ENCODE results near the gene CTH. TPM values are rescaled to one million over a fixed set of nuclear protein-coding genes. Genes with fewer than 3 reads are reported as not detected.

CTH gene
- polyA plus RNA-seq, 3 donors, result 0.16 to 1.5 (median 0.28) TPM

GRCh38 chr1:70383483-70383882 lies 27.6 kb upstream of the CTH start:
- Histone ChIP-seq H2AFZ (ENCODE audit: insufficient read depth, low read depth, low read length, poor library complexity, severe bottlenecking) (no peak overlapping the region), H3K9ac (ENCODE audit: insufficient read depth, low read length, poor library complexity, severe bottlenecking) (no peak overlapping the region), H4K20me1 (ENCODE audit: insufficient read depth, low read length) (no peaks in the 10 kb centered on the region), H3K4me3 (replicated peaks in 1 of 3; ENCODE audit: low read depth in 2 of 3, low read length in 3 of 3) (no peak overlapping the region), H3K27ac (ENCODE audit: low read depth in 1 of 2, low read length in 2 of 2) (no peak overlapping the region), H3K4me1 (ENCODE audit: control insufficient read depth in 1 of 2, insufficient read depth in 2 of 2, low read length in 2 of 2) (no peaks in the 10 kb centered on the region), H3K9me3 (replicated peaks in 1 of 2; ENCODE audit: control insufficient read depth in 1 of 2, insufficient read depth in 1 of 2, low read length in 2 of 2) (no peaks in the 10 kb centered on the region), H3K27me3 (ENCODE audit: control insufficient read depth in 2 of 2, insufficient read depth in 2 of 2, low read length in 2 of 2) (no peaks in the 10 kb centered on the region), H3K36me3 (replicated peaks in 1 of 2; ENCODE audit: control insufficient read depth in 1 of 2, insufficient read depth in 2 of 2, low read length in 2 of 2) (no peaks in the 10 kb centered on the region), H3K4me2 (replicated peaks; ENCODE audit: extremely low read depth, low read length, poor library complexity, severe bottlenecking) (no peak overlapping the region), H3K79me2 (ENCODE audit: insufficient read depth, low read length) (no peaks in the 10 kb centered on the region)
- H3K27me3 Mint-ChIP-seq (ENCODE audit: low read depth in 3 of 3), result peaks cover 0 to 3% (median 2%) of the 10 kb centered on the region in 3 donors
- H3K4me1 Mint-ChIP-seq, result peaks cover 11% of the 10 kb centered on the region
- H3K36me3 Mint-ChIP-seq, result no peaks in the 10 kb centered on the region
- TF ChIP-seq CTCF (IDR thresholded peaks at IDR 0.05), result no peak
- 100% methylated on average over 2 of the region's 3 CpGs for WGBS (ENCODE audit: insufficient coverage)
- DNase-seq, result no peak
- H3K9me3 Mint-ChIP-seq, result peaks cover 0 to under 1% (median 0%) of the 10 kb centered on the region in 7 donors
- intact Hi-C loops (cut with micrococcal nuclease), result no loop called here
- H3K4me3 Mint-ChIP-seq, result no peak overlapping the region
- H3K27ac Mint-ChIP-seq, result no peak overlapping the region

- no peak for TF ChIP-seq CTCF (IDR thresholded peaks at IDR 0.05)
- Histone ChIP-seq H3K4me1 (ENCODE audit: control insufficient read depth in 1 of 2, insufficient read depth in 2 of 2, low read length in 2 of 2) (no peaks in the 10 kb centered on the region), H3K9ac (ENCODE audit: insufficient read depth, low read length, poor library complexity, severe bottlenecking) (no peak overlapping the region), H3K4me3 (replicated peaks in 1 of 3; ENCODE audit: low read depth in 2 of 3, low read length in 3 of 3) (no peak overlapping the region), H4K20me1 (ENCODE audit: insufficient read depth, low read length) (no peaks in the 10 kb centered on the region), H3K27me3 (ENCODE audit: control insufficient read depth in 2 of 2, insufficient read depth in 2 of 2, low read length in 2 of 2) (no peaks in the 10 kb centered on the region), H3K36me3 (replicated peaks in 1 of 2; ENCODE audit: control insufficient read depth in 1 of 2, insufficient read depth in 2 of 2, low read length in 2 of 2) (no peaks in the 10 kb centered on the region), H3K4me2 (replicated peaks; ENCODE audit: extremely low read depth, low read length, poor library complexity, severe bottlenecking) (no peak overlapping the region), H2AFZ (ENCODE audit: insufficient read depth, low read depth, low read length, poor library complexity, severe bottlenecking) (no peak overlapping the region), H3K9me3 (replicated peaks in 1 of 2; ENCODE audit: control insufficient read depth in 1 of 2, insufficient read depth in 1 of 2, low read length in 2 of 2) (no peaks in the 10 kb centered on the region), H3K79me2 (ENCODE audit: insufficient read depth, low read length) (no peaks in the 10 kb centered on the region), H3K27ac (ENCODE audit: low read depth in 1 of 2, low read length in 2 of 2) (no peak overlapping the region)
- no peak overlapping the region for H3K27ac Mint-ChIP-seq
- WGBS (ENCODE audit: insufficient coverage), result no CpG with 5 or more reads among the region's 2 CpGs
- H3K4me1 Mint-ChIP-seq, result peaks cover 11% of the 10 kb centered on the region
- no peaks in the 10 kb centered on the region for H3K9me3 Mint-ChIP-seq
- no peak overlapping the region for H3K4me3 Mint-ChIP-seq
- DNase-seq, result no peak
- intact Hi-C loops (cut with micrococcal nuclease), result no loop called here
- peaks cover under 1 to 3% (median 3%) of the 10 kb centered on the region in 3 donors for H3K27me3 Mint-ChIP-seq (ENCODE audit: low read depth in 3 of 3)
- no peaks in the 10 kb centered on the region for H3K36me3 Mint-ChIP-seq
These were observed 26.5 kb upstream of the CTH start for GRCh38 chr1:70384542-70384941.

Data from CD14-positive monocyte (primary cell).